ENCODE results near the gene ABHD17C. TPM values are rescaled to one million over a fixed set of nuclear protein-coding genes. Genes with fewer than 3 reads are reported as not detected.
A peak's percentile ranks its signal among the peaks of the same experiment; 100 is the strongest.

The ABHD17C gene
- total and polyA plus RNA-seq, 8 donors: 2.0 to 7.9 (median 4.3) TPM

DNA sequence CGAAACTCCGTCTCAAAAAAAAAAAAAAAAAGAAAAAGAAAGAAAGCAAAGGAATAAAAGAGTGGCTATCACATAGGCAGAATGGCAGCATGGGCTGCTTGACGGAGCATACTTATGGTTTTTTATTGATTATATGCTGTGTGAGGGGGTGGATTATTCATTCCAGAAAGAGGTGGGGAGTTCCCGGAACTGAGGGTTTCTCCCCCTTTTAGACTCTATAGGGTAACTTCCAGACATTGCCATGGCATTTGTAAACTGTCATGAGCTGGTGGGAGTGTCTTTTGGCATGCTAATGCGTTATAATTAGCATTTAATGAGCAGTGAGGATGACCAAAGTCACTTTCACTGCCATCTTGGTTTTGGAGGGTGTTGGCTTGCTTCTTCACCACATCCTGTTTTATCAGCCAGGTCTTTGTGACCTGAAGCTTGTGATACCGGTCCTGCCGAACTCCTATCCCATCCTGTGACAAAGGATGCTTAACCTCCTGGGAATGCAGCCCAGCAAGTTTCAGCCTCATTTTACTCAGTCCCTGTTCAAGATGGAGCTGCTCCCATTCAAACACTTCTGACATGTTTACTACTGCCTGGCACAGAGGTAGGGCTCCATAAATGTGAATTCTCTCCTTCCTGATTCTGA, 15.8 kb upstream of the ABHD17C start:
- FAIRE-seq (no peak), ATAC-seq (peak in 2 of 4 donors; percentile 23 to 30), DNase-seq (no peak)
- no peaks in the 10 kb centered on the region for H3K36me3 ChIP-seq
- H3K27me3 ChIP-seq: no peaks in the 10 kb centered on the region
- WGBS, 2 donors: 69 to 71% methylated on average over 7 of the region's 7 CpGs
- H3K9me3 ChIP-seq: no peaks in the 10 kb centered on the region
- no peak overlapping the region for H3K27ac ChIP-seq
- H3K4me1 ChIP-seq: no peaks in the 10 kb centered on the region
- TF ChIP-seq CTCF (IDR thresholded peaks at IDR 0.05): no peak
- H3K4me3 ChIP-seq: no peak overlapping the region
- intact Hi-C loops (cut with DNase I): no loop called here

GRCh38 chr15:80679804-80680175, 15.3 kb upstream of the ABHD17C start:
- no peaks in the 10 kb centered on the region for H3K36me3 ChIP-seq
- DNase-seq (no peak), FAIRE-seq (no peak), ATAC-seq (peak in 2 of 4 donors; percentile 25 to 52)
- H3K9me3 ChIP-seq: no peaks in the 10 kb centered on the region
- WGBS, 2 donors: 33 to 34% methylated on average over 2 of the region's 2 CpGs
- H3K27ac ChIP-seq: no peak overlapping the region
- H3K27me3 ChIP-seq: no peaks in the 10 kb centered on the region
- H3K4me1 ChIP-seq: no peaks in the 10 kb centered on the region
- intact Hi-C loops (cut with DNase I): no loop called here
- TF ChIP-seq CTCF (IDR thresholded peaks at IDR 0.05): no peak
- H3K4me3 ChIP-seq: no peak overlapping the region

DNA sequence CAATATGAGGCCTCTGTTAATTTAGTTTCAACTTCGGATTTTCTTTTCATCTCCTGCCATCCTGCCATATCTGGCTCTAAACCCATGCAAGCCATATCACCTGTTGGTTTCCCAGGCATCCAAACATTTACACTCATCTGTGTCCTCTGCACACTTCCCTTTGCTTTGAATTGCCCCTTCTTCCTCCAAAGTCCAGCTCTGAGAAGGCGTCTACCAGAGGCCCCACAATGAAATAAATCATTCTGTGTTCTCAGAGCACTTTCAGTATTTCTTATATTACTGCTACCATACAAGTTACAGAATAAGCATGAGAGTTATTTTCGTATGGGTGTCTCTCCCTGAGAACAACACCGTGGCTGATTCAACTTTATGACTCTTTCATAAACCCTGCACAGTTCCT, 12.9 kb upstream of the ABHD17C start:
- FAIRE-seq (peak; percentile 5), ATAC-seq (peak in 2 of 4 donors; percentile 29 to 36), DNase-seq (no peak)
- TF ChIP-seq CTCF (IDR thresholded peaks at IDR 0.05): no peak
- Histone ChIP-seq H3K27me3 (no peaks in the 10 kb centered on the region), H3K4me3 (no peak overlapping the region), H3K4me1 (no peaks in the 10 kb centered on the region), H3K36me3 (no peaks in the 10 kb centered on the region), H3K9me3 (no peaks in the 10 kb centered on the region), H3K27ac (no peak overlapping the region)
- intact Hi-C loops (cut with DNase I): no loop called here
- WGBS, 2 donors: 54 to 57% methylated on average over 4 of the region's 4 CpGs

GRCh38 chr15:80684697-80685096, 10.4 kb upstream of the ABHD17C start:
- intact Hi-C loops (cut with DNase I): no loop called here
- H3K4me1 ChIP-seq: no peaks in the 10 kb centered on the region

More at GRCh38 chr15:80684697-80685096, 10.4 kb upstream of the ABHD17C start:
- no peak for ATAC-seq
- Histone ChIP-seq H3K9me3 (no peaks in the 10 kb centered on the region), H3K27ac (no peak overlapping the region), H3K4me3 (no peak overlapping the region), H3K27me3 (no peaks in the 10 kb centered on the region), H3K36me3 (no peaks in the 10 kb centered on the region)
- no peak for DNase-seq
- FAIRE-seq: peak; percentile 23
- TF ChIP-seq CTCF (IDR thresholded peaks at IDR 0.05): no peak

Data from pancreas (tissue), 10 donors.